Measurements from ENCODE around the gene ARHGEF2. TPM values are rescaled to one million over a fixed set of nuclear protein-coding genes. Genes with fewer than 3 reads are reported as not detected.

Gene ARHGEF2
- total RNA-seq, 1 donor from 2014 or later: 111 TPM

DNA sequence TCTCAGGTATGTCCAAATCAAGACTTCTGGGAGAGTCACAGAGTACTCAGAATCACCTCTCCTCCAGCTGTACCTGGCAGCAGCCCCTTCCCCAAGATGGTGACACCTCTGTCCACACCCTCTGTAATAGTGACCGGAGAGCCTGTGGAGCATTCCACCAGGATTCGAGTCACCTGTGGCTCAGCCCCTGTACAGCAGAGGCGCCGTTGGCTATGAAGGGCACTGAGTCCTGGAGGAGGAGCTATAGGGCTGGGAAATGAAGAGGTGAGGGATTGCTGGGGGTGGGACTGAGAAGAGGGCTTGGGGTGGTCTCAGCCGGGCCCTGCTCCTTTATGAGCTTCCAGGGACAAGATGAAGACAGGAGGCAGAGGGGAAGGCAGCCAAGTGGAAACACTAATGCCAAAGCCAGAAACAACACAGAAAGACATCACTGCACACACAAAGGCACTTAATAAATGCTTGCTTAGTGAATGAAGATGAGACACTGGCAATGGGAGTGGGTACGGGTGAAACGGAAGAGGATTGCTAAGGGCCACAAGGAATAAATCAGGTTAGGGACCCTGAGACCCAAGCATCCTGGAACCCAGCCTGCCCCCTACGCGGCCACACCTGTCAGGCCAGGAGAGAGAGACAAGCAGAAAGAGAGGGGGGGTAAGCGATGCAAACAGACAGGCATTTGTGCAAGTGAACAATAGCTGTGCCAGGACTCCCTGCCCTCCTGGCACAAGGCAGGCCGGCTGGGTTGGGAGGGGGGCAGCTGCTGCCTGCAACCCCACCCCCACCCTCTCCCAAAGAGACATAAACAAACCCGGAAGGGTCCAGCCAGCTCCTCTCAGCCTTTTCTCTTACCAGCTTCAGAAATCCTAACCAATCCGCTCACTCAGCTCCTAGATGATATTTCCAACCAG is 3.9 kb downstream of the ARHGEF2 start:
- no peak for DNase-seq (ENCODE audit: low spot score in 2 of 2, unreplicated experiment in 2 of 2)
- Mint-ChIP-seq H3K4me3 (peak overlapping the region; percentile 95), H3K27me3 (ENCODE audit: low read depth) (no peaks in the 10 kb centered on the region), H3K9me3 (no peaks in the 10 kb centered on the region), H3K36me3 (peaks cover 2% of the 10 kb centered on the region), H3K27ac (peak overlapping the region; percentile 95), H3K4me1 (peaks cover 57% of the 10 kb centered on the region)
- TF ChIP-seq, protein P1, sequence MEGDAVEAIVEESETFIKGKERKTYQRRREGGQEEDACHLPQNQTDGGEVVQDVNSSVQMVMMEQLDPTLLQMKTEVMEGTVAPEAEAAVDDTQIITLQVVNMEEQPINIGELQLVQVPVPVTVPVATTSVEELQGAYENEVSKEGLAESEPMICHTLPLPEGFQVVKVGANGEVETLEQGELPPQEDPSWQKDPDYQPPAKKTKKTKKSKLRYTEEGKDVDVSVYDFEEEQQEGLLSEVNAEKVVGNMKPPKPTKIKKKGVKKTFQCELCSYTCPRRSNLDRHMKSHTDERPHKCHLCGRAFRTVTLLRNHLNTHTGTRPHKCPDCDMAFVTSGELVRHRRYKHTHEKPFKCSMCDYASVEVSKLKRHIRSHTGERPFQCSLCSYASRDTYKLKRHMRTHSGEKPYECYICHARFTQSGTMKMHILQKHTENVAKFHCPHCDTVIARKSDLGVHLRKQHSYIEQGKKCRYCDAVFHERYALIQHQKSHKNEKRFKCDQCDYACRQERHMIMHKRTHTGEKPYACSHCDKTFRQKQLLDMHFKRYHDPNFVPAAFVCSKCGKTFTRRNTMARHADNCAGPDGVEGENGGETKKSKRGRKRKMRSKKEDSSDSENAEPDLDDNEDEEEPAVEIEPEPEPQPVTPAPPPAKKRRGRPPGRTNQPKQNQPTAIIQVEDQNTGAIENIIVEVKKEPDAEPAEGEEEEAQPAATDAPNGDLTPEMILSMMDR (IDR thresholded peaks at IDR 0.05; ENCODE audit: unreplicated experiment): no peak

DNA sequence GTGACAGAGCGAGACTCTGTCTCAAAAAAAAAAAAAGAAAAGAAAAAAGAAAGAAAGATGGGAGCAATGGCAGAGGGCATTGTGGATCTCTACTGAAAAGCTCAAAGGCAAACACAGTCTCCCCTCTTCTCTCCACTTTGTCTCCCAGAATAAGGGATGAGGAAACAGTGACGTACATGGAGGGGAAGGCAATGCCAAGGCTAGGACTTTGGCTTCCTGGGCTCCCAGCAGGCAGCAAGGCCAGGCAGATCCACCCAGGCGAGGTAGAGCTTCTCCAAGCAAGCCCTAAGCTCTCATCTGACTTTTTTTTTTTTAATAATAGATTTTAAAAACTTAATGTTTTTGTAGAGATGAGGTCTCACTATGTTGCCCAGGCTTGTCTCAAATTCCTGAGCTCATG is 4.6 kb downstream of the ARHGEF2 start:
- H3K27me3 Mint-ChIP-seq (ENCODE audit: low read depth): no peaks in the 10 kb centered on the region

DNA sequence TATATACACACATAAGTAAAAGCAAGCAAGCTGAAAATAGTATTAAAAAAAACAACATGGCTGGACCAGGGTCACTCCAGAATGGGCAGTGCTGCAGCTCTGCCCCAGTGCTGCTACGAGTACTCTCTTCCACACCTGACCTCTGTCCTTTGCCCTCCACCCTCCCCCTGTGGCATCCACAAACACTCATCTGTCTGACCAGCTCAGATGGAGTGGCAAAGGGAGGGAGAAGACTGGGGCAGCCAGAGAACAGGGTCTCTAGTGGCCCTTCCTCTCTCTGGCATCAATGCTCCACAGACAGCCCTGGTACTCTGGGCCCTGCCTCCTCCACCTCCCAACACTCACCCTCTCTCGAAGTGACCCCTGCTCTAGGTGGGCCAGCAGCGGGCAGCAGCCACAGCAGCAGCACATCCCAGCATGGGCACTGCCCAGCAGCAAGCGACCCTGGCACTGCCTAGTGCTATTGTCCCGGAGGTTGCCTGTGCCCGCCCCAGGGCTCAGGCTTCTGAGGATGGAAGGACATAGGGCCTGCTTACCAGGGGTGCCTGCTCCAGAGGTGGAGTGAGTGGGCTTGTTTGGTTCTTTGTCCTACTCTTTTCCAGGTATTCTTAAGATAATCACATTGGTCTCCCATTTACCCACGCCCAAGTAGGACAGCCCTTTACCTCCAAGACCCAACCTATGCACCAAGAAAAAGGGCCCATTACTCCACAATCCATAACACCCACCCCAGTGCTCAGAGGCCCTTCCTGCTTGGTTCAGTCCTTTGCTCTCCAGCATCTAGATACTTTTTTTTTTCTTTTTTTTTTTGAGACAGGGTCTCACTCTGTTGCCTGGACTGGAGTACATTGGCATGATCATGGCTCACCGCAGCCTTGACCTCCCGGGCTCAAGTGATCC is 6.2 kb downstream of the ARHGEF2 start:
- Mint-ChIP-seq H3K4me3 (no peak overlapping the region), H3K9me3 (no peaks in the 10 kb centered on the region), H3K27ac (no peak overlapping the region), H3K4me1 (peaks cover 52% of the 10 kb centered on the region), H3K36me3 (peaks cover 2% of the 10 kb centered on the region), H3K27me3 (ENCODE audit: low read depth) (no peaks in the 10 kb centered on the region)
- TF ChIP-seq, protein P1 (IDR thresholded peaks at IDR 0.05; ENCODE audit: unreplicated experiment): no peak
- no peak for DNase-seq (ENCODE audit: low spot score in 2 of 2, unreplicated experiment in 2 of 2)

More for the DNA sequence above, 4.6 kb downstream of the ARHGEF2 start:
- Mint-ChIP-seq H3K4me3 (no peak overlapping the region), H3K36me3 (peaks cover 2% of the 10 kb centered on the region), H3K4me1 (peaks cover 56% of the 10 kb centered on the region), H3K9me3 (no peaks in the 10 kb centered on the region), H3K27ac (no peak overlapping the region)
- TF ChIP-seq, protein P1 (IDR thresholded peaks at IDR 0.05; ENCODE audit: unreplicated experiment): no peak
- no peak for DNase-seq (ENCODE audit: low spot score in 2 of 2, unreplicated experiment in 2 of 2)

DNA sequence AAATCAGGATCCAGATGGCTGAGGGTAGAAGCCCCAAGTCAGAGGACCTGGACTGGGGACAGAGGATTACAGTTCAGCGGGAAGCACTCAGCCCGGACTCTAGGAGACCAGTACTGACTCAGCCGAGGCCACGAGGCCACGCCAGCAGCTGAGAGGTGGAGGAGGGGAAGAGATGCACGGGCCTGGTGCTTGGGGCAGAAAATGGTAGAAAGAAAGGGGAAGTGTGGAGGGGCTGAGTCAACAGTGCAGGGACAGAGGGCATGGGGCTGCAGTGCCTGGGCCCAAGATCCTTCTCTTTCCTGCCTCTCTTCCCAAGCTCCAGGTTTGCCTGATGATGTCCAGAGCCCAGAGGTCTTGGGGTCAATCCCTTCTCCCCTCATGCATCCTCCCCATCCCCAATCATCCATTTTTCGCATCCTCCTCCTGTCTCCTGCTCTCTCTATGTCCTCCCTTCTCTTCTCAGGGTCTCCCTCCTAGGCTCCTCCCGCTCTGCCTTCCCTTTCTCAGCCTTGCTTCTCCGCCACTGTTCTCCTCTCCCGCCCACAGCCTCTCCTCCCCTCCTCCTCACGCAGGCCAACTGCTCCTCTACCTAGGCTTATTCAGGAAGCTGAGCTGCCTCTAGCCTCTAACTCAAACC is 7.7 kb downstream of the ARHGEF2 start:
- Mint-ChIP-seq H3K4me1 (peaks cover 38% of the 10 kb centered on the region), H3K9me3 (no peaks in the 10 kb centered on the region), H3K27me3 (ENCODE audit: low read depth) (no peaks in the 10 kb centered on the region), H3K36me3 (peaks cover 11% of the 10 kb centered on the region), H3K27ac (peak overlapping the region; percentile 68), H3K4me3 (no peak overlapping the region)
- DNase-seq (ENCODE audit: low spot score in 2 of 2, unreplicated experiment in 2 of 2): no peak
- TF ChIP-seq, protein P1 (IDR thresholded peaks at IDR 0.05; ENCODE audit: unreplicated experiment): no peak

DNA sequence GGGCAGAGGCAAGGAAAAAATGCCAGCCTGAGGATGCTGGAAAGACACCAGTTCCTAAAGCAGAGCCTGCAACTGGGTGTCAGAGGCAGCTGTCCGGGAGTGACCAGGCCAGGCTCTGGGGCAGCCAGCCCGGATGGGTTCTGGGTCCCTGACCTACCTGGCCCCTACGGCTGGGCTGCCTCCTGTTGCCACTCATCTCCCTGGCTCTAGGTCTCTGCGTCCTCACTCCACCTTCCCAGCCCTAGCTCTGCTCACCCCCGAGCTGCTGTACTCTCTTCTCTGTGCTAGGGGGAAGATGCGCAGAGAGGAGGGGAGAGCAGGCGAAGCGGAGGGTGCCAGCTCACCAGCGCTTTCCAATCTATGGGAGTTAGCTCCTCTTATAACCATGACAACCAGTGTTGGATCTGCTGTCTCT is 9.0 kb downstream of the ARHGEF2 start:
- TF ChIP-seq, protein P1 (IDR thresholded peaks at IDR 0.05; ENCODE audit: unreplicated experiment): no peak
- Mint-ChIP-seq H3K9me3 (no peaks in the 10 kb centered on the region), H3K27me3 (ENCODE audit: low read depth) (no peaks in the 10 kb centered on the region), H3K27ac (peak overlapping the region; percentile 51), H3K4me3 (no peak overlapping the region), H3K4me1 (peaks cover 26% of the 10 kb centered on the region), H3K36me3 (peaks cover 16% of the 10 kb centered on the region)
- no peak for DNase-seq (ENCODE audit: low spot score in 2 of 2, unreplicated experiment in 2 of 2)
